GM12864 (cell line): ENCODE results near the gene PCYT1A.

Experiments used
- DNase-seq: peaks from one replicate; pipeline ENCODE4 v3.0.0-alpha.2; 2011; ENCODE audit warnings: low read depth
- H3K4me3 ChIP-seq: 2 replicates; pipeline ENCODE4 v1.5.1; 2011; ENCODE audit warnings: mild to moderate bottlenecking, low read depth, low read length, control low read depth
- TF ChIP-seq, protein P1 (sequence below): IDR thresholded peaks from 2 replicates; pipeline ENCODE4 v1.5.1; 2011; ENCODE audit warnings: low read depth, mild to moderate bottlenecking, moderate library complexity, low read length, control low read depth, inconsistent platforms; ENCODE audit errors: missing control alignments

PCYT1A gene

DNA sequence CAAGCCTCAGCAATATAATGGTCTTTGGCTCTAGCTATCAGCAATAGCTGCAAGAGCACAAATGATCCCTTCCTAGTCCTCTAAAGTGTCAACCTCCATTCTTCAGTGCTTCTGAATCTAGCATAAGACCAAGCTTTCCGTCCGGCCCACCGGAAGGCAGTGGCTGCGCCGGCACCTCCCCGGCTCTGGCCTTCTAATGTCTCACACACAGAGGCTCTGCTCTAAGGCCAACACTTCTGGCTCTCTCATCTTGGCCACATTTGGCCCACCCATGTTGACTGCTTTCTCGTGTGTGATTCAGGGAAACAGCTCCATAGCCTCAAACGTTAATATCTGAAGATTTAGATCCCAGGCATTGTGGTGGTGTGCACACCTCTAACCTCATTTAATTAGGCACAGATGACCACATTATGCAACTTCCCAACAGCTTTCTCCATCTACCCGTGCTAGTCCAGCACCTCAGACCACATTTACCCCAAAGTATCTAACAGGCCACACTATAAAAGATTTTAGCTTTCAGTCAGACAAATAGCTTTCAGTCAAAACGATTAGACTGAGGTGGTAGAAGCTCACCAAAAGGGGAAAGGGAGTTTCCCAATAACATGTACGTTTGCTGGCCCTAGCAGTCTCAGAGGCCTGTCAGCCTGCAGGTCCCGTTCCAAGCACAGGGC is 51.9 kb downstream of the PCYT1A start:
- TF ChIP-seq, protein P1, sequence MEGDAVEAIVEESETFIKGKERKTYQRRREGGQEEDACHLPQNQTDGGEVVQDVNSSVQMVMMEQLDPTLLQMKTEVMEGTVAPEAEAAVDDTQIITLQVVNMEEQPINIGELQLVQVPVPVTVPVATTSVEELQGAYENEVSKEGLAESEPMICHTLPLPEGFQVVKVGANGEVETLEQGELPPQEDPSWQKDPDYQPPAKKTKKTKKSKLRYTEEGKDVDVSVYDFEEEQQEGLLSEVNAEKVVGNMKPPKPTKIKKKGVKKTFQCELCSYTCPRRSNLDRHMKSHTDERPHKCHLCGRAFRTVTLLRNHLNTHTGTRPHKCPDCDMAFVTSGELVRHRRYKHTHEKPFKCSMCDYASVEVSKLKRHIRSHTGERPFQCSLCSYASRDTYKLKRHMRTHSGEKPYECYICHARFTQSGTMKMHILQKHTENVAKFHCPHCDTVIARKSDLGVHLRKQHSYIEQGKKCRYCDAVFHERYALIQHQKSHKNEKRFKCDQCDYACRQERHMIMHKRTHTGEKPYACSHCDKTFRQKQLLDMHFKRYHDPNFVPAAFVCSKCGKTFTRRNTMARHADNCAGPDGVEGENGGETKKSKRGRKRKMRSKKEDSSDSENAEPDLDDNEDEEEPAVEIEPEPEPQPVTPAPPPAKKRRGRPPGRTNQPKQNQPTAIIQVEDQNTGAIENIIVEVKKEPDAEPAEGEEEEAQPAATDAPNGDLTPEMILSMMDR = no peak

GRCh38 chr3:196232882-196233251 is 54.7 kb downstream of the PCYT1A start:
- DNase-seq = no peak
- TF ChIP-seq, protein P1 = no peak
- H3K4me3 ChIP-seq = no peak overlapping the region

More for the DNA sequence above, 51.9 kb downstream of the PCYT1A start:
- DNase-seq = no peak
- H3K4me3 ChIP-seq = no peak overlapping the region

DNA sequence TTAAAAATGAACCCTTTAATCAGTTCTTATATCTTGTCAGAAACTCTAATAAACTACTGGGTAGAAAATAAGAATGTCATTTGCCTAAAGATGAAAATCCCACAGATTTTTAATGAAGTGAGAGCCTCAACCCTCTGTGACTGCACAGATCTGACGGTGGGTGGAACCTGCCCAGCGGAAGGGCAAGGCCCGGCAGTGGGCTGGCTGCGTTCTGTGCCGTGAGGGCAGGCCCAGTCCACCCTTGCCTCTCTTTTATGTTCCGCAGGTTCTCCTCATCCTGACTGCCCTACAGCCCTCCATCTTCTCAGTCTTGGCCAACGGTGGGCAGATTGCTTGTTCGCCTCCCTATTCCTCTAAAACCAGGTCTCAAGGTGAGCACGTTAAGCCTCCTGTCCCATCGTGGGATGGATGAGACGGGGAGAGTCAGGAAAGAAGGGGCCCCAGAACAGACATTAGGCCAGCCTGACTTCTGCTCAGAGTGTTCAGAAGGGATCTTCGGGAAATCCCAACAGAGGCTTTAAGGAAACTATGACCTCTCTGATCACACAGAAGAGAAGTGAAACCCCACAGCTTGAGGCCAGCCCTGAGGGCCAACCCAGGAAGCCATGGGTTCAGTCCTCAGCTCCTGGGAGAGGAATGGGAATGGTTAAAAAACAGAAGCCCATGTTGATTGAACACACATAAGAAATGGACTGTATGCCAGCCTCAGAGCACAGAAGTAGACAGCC is 55.2 kb downstream of the PCYT1A start:
- DNase-seq = no peak
- no peak overlapping the region for H3K4me3 ChIP-seq
- TF ChIP-seq, protein P1 = no peak

DNA sequence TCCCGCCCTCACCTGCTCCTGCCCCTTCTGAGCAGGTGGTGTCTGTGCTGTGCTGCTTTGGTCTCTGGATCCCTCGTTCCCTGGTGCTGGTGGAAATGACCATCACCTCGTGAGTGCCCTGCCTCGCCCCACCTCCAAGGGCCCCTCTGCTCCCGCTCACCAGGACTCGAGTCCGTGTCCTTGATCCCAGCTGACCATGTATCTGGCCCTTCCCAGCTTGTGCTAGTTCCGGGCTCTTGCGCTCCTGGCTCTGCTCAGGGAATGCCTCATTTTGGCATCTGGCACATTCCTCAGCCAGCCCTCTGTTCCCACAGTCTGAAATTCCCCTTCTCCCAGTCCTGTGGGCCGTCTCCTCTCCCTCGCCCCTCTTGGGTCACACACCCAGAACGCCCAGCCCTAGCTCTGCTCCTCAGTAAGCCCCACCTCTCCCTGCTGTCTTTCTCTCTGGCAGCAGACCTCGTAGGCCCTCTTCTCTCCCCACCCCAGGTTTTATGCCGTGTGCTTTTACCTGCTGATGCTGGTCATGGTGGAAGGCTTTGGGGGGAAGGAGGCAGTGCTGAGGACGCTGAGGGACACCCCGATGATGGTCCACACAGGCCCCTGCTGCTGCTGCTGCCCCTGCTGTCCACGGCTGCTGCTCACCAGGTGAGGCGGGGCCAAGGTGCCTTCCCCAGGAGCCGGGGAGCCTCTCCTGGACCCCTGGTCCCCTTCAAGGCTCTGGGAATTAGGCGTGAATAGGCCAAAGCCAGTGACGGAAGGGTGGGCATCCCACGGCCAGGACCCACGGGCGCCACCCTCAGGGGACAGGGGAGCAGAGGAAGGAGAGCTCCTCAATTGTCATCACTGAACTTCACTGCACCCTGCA is 59.7 kb downstream of the PCYT1A start:
- DNase-seq = no peak
- no peak overlapping the region for H3K4me3 ChIP-seq
- TF ChIP-seq, protein P1 = no peak

GRCh38 chr3:196227121-196227561 is 60.4 kb downstream of the PCYT1A start:
- H3K4me3 ChIP-seq = no peak overlapping the region
- TF ChIP-seq, protein P1 = no peak
- no peak for DNase-seq

DNA sequence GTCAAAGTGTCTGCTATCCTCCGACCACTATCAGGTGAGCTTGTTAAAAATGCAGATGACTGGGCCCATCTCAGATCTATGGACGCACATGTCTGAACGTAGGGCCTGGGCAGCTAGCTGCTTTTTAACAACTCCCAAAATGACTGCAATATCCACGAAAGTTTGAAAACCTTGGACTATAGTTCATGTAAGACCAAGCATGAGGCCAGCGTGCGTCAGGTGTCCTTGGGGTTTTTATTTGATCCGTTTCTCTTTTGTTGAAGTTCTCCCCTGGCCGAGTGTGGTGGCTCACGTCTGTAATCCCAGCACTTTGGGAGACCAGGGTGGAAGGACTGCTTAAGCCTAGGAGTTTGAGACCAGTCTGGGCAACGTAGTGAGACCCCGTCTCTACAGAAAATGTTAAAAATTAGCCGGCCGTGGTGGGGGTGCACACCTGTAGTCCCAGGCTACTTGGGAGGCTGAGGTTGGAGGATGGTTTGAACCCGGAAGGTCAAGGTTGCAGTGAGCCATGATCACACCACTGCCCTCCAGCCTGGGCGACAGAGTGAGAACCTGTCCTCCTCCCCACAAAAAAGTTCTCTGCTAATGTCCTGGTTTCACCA is 61.7 kb downstream of the PCYT1A start:
- TF ChIP-seq, protein P1 = no peak
- no peak overlapping the region for H3K4me3 ChIP-seq
- DNase-seq = no peak
